B cell (primary cell): ENCODE measurements around the gene TECR. TPM values are rescaled to one million over a fixed set of nuclear protein-coding genes. Genes with fewer than 3 reads are reported as not detected.

Experiments used
- ATAC-seq: fragments of 200-7000 bp; cut with Tn5 transposase; one replicate; pipeline ENCODE4 v1.10.0; 2021; ENCODE audit warnings: low read depth, mild to moderate bottlenecking, moderate number of reproducible peaks, moderate library complexity
- CTCF ChIA-PET: fragments of 350-600 bp; sonication (Branson Sonifier 250); formaldehyde crosslinking; loops from one replicate; lab custom pipeline; 2021; ENCODE audit warnings: antibody characterized with exemption, inconsistent platforms; lab: Charles Lee
- POLR2A ChIA-PET: fragments of 350-600 bp; sonication (Branson Sonifier 250); formaldehyde crosslinking; loops from one replicate; lab custom pipeline; 2021; ENCODE audit warnings: antibody characterized with exemption; lab: Charles Lee
- DNase-seq: peaks from one replicate; pipeline ENCODE4 v3.0.0; 2013
- H2AFZ ChIP-seq: 2 replicates; pipeline ENCODE4 v1.6.1; 2012; ENCODE audit warnings: mild to moderate bottlenecking, low read depth, low read length; ENCODE audit not compliant: insufficient read depth, poor library complexity, severe bottlenecking
- H3K27ac ChIP-seq, 2 donors: 1 replicate in 1 of 2; 2 replicates in 1 of 2; pipeline ENCODE4 v1.5.1; 2012 to 2013; ENCODE audit warnings: low read length in 2 of 2, mild to moderate bottlenecking in 2 of 2, moderate library complexity in 1 of 2
- H3K27me3 ChIP-seq, 4 experiments: fragments of 200-600 bp in 1 of 4; sonication (generic) in 1 of 4; replicated peaks in 1 of 4; 1 replicate in 2 of 4; 2 replicates in 2 of 4; pipeline versions ENCODE4 v1.6.1 to v1.7.0; 2013 to 2016; ENCODE audit warnings: low read length in 3 of 4, mild to moderate bottlenecking in 2 of 4, mixed read lengths in 1 of 4, moderate library complexity in 1 of 4; ENCODE audit not compliant: insufficient read depth in 4 of 4, control insufficient read depth in 3 of 4; ENCODE audit errors: control extremely low read depth in 1 of 4
- H3K36me3 ChIP-seq, 2 experiments: replicated peaks in 1 of 2; 1 replicate in 1 of 2; 2 replicates in 1 of 2; pipeline versions ENCODE4 v1.6.1 to v1.7.1; 2013; ENCODE audit warnings: low read length in 1 of 2; ENCODE audit not compliant: insufficient read depth in 2 of 2, control insufficient read depth in 1 of 2; ENCODE audit errors: control extremely low read depth in 1 of 2, extremely low read depth in 1 of 2
- H3K4me1 ChIP-seq, 2 donors: fragments of 200-600 bp in 1 of 2; sonication (generic) in 1 of 2; 1 replicate in 1 of 2; 2 replicates in 1 of 2; pipeline versions ENCODE4 v1.5.1 to v1.6.1; 2013 to 2017; ENCODE audit warnings: low read length in 2 of 2; ENCODE audit not compliant: control insufficient read depth in 2 of 2, insufficient read depth in 2 of 2
- H3K4me2 ChIP-seq: replicated peaks from 2 replicates; pipeline ENCODE3; 2012; ENCODE audit warnings: mild to moderate bottlenecking, low read depth, low read length; ENCODE audit not compliant: poor library complexity, severe bottlenecking
- H3K4me3 ChIP-seq, 5 experiments: fragments of 200-600 bp in 1 of 5; sonication (generic) in 1 of 5; 1 replicate in 3 of 5; 2 replicates in 2 of 5; pipeline versions ENCODE4 v1.5.1 to v1.7.0; 2011 to 2016; ENCODE audit warnings: low read length in 4 of 5, mild to moderate bottlenecking in 4 of 5, low read depth in 2 of 5, control low read depth in 1 of 5, moderate library complexity in 1 of 5; ENCODE audit not compliant: insufficient read depth in 1 of 5; ENCODE audit errors: control extremely low read depth in 1 of 5, extremely low read depth in 1 of 5
- H3K79me2 ChIP-seq: fragments of 200-600 bp; sonication (generic); one replicate; pipeline ENCODE4 v1.6.0; 2016; ENCODE audit warnings: low read length; ENCODE audit not compliant: control insufficient read depth, insufficient read depth
- H3K9ac ChIP-seq: fragments of 200-600 bp; sonication (generic); 2 replicates; pipeline ENCODE4 v1.6.1; 2017; ENCODE audit warnings: mild to moderate bottlenecking, low read length, moderate library complexity
- H3K9me3 ChIP-seq, 3 donors: one replicate each; pipeline versions ENCODE4 v1.6.1 to v1.7.1; 2013; ENCODE audit warnings: low read length in 2 of 3; ENCODE audit not compliant: control insufficient read depth in 2 of 3, insufficient read depth in 1 of 3; ENCODE audit errors: control extremely low read depth in 1 of 3
- H4K20me1 ChIP-seq: 2 replicates; pipeline ENCODE4 v1.6.0; 2012; ENCODE audit warnings: mild to moderate bottlenecking, low read length; ENCODE audit not compliant: insufficient read depth, control insufficient read depth, poor library complexity, severe bottlenecking
- H3K27ac Mint-ChIP-seq: one replicate; pipeline ENCODE4 v1.8.0; 2021; ENCODE audit warnings: mixed read lengths
- H3K27me3 Mint-ChIP-seq: one replicate; pipeline ENCODE4 v1.8.0; 2021; ENCODE audit warnings: mixed read lengths
- H3K4me1 Mint-ChIP-seq: one replicate; pipeline ENCODE4 v1.8.0; 2021; ENCODE audit warnings: mixed read lengths
- H3K4me3 Mint-ChIP-seq: one replicate; pipeline ENCODE4 v1.8.0; 2021; ENCODE audit warnings: mixed read lengths
- H3K9me3 Mint-ChIP-seq: one replicate; pipeline ENCODE4 v1.8.0; 2022; ENCODE audit warnings: mixed read lengths; ENCODE audit not compliant: insufficient read depth
- CTCF ChIP-seq: fragments of 200-600 bp; IDR thresholded peaks from one replicate; pipeline ENCODE4 v1.8.0; 2022; ENCODE audit warnings: antibody characterized with exemption, mild to moderate bottlenecking
- EZH2 ChIP-seq: IDR thresholded peaks from 2 replicates; pipeline ENCODE4 v1.6.1; 2012; ENCODE audit warnings: borderline replicate concordance, low read depth, mild to moderate bottlenecking, moderate library complexity, low read length; ENCODE audit not compliant: insufficient read depth, poor library complexity, severe bottlenecking
- WGBS: methylation state at CpG from one replicate; pipeline ENCODE4 v1.1.5; 2013; ENCODE audit warnings: missing lambda C conversion rate; ENCODE audit not compliant: insufficient coverage; 5-methylcytosine and 5-hydroxymethylcytosine counted together
- intact Hi-C: fragments of 100-400 bp; cut with micrococcal nuclease; formaldehyde crosslinking; loops from one replicate; pipeline ENCODE4 v1.10.0; 2022
- polyA plus RNA-seq: library from polyadenylated mRNA; depleted of rRNA; stranded (reverse); fragments of >200 nt; gene quantifications from 2 replicates; pipeline ENCODE4 v1.2.3, GENCODE V29; 2012
- total RNA-seq, 2 donors: library from RNA; stranded (reverse); fragments of 120-200 nt in 1 of 2; gene quantifications; 1 replicate in 1 of 2; 2 replicates in 1 of 2; pipeline versions ENCODE4 v1.2.3 to v1.2.4, GENCODE V29; 2013 to 2022

The TECR gene
- total and polyA plus RNA-seq, 2 donors (not counting 1 experiment from before 2014, with no cell fraction given) = 68.9 to 129 TPM

- H3K9ac ChIP-seq = no peak overlapping the region
Observed at GRCh38 chr19:14496834-14497227, 32.6 kb upstream of the TECR start.

GRCh38 chr19:14497228-14497921 lies 32.0 kb upstream of the TECR start:
- intact Hi-C loops = no loop called here
- H3K4me2 ChIP-seq = no peak overlapping the region
- H3K9me3 Mint-ChIP-seq = no peaks in the 10 kb centered on the region
- no peaks in the 10 kb centered on the region for H3K36me3 ChIP-seq
- POLR2A ChIA-PET = interaction anchor here (0.9 to 1.0 kb wide), 3 partner anchors 20 to 465 kb away, joined by 3 to 6 read pairs (median 3); partner anchors contain the start of genes DNAJB1 and IL27RA
- H3K9ac ChIP-seq = no peak overlapping the region
- H3K27me3 ChIP-seq = no peaks in the 10 kb centered on the region
- no peak overlapping the region for H2AFZ ChIP-seq
- CTCF ChIA-PET = interaction anchor here (2.4 kb wide), 1 partner anchor 8 kb away, joined by 9 read pairs; no protein-coding TSS in a partner anchor
- peaks cover 0 to 4% (median 0%) of the 10 kb centered on the region in 3 donors for H3K9me3 ChIP-seq
- H3K4me3 Mint-ChIP-seq = peak overlapping the region; percentile 85
- TF ChIP-seq EZH2 = no peak
- no peak for TF ChIP-seq CTCF
- H3K4me3 ChIP-seq = no peak overlapping the region
- 89% methylated on average over 6 of the region's 6 CpGs for WGBS
- no peak overlapping the region for H3K27ac ChIP-seq
- H3K79me2 ChIP-seq = no peaks in the 10 kb centered on the region
- H4K20me1 ChIP-seq = no peaks in the 10 kb centered on the region
- DNase-seq (no peak), ATAC-seq (no peak)
- H3K27me3 Mint-ChIP-seq = peaks cover 2% of the 10 kb centered on the region
- peaks cover 14% of the 10 kb centered on the region for H3K4me1 Mint-ChIP-seq
- peaks cover 6 to 16% of the 10 kb centered on the region in 2 donors for H3K4me1 ChIP-seq
- H3K27ac Mint-ChIP-seq = no peak overlapping the region

More at GRCh38 chr19:14496834-14497227, 32.6 kb upstream of the TECR start:
- DNase-seq = no peak
- ATAC-seq = no peak
- no peaks in the 10 kb centered on the region for H3K27me3 ChIP-seq
- WGBS = 93% methylated on average over 6 of the region's 7 CpGs
- H3K27ac ChIP-seq = no peak overlapping the region
- H3K4me1 ChIP-seq = peaks cover 6 to 16% of the 10 kb centered on the region in 2 donors
- intact Hi-C loops = loop anchor here (1.0 kb wide), 1 partner anchor 21 kb away; the partner anchor contains the start of gene DNAJB1
- Mint-ChIP-seq H3K27ac (peak overlapping the region; percentile 26), H3K9me3 (no peaks in the 10 kb centered on the region), H3K27me3 (no peaks in the 10 kb centered on the region), H3K4me3 (peak overlapping the region; percentile 85), H3K4me1 (peaks cover 14% of the 10 kb centered on the region)
- peak overlapping the region; percentile 3 for H2AFZ ChIP-seq
- H3K36me3 ChIP-seq = no peaks in the 10 kb centered on the region
- H3K79me2 ChIP-seq = no peaks in the 10 kb centered on the region
- H3K9me3 ChIP-seq = peaks cover 0 to 4% (median 0%) of the 10 kb centered on the region in 3 donors
- CTCF ChIA-PET = interaction anchor here (2.4 kb wide), 1 partner anchor 8 kb away, joined by 9 read pairs; no protein-coding TSS in a partner anchor
- no peak overlapping the region for H3K4me3 ChIP-seq
- POLR2A ChIA-PET = interaction anchor here (0.7 to 1.0 kb wide), 3 partner anchors 21 to 643 kb away, joined by 3 to 6 read pairs (median 3); partner anchors contain the start of genes DNAJB1 and IL27RA
- peak overlapping the region; percentile 90 for H3K4me2 ChIP-seq
- no peak for TF ChIP-seq EZH2
- H4K20me1 ChIP-seq = no peaks in the 10 kb centered on the region
